ENCODE results near the gene MPV17L.
"Not testable (repeated sequence)": the region's sequence is repeated elsewhere in the genome, so short reads cannot be mapped to it uniquely, and the experiment has no call there.

The MPV17L gene

DNA sequence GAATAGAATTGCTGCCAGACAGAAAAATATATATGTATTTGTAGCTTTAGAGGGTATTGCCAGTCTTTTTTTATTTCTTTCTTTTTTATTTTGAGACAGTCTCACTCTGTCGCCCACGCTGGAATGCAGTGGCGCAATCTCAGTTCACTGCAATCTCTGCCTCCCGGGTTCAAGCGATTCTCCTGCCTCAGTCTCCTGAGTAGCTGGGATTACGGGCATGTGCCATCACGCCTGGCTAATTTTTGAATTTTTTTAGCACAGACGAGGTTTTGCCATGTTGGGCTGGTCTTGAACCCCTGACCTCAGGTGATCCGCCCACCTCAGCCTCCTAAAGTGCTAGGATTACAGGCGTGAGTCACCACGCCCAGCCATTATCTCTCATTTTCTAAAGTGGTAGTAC is 35.3 kb downstream of the MPV17L start:
- not testable (repeated sequence) for H3K9ac ChIP-seq (ENCODE audit: low read depth in 1 of 2, low read length in 2 of 2); H3K36me3 ChIP-seq (ENCODE audit: control insufficient read depth in 2 of 2, insufficient read depth in 2 of 2, low read length in 2 of 2); H3K4me1 ChIP-seq (ENCODE audit: control insufficient read depth in 2 of 2, insufficient read depth in 2 of 2, low read length in 2 of 2); H3K9me3 ChIP-seq (ENCODE audit: control insufficient read depth in 2 of 2, low read length in 2 of 2); H3K4me3 ChIP-seq (ENCODE audit: low read length in 2 of 2); H3K27ac ChIP-seq (ENCODE audit: low read depth in 2 of 2, low read length in 2 of 2); H3K27me3 ChIP-seq (ENCODE audit: control insufficient read depth in 2 of 2, insufficient read depth in 2 of 2, low read length in 2 of 2)

DNA sequence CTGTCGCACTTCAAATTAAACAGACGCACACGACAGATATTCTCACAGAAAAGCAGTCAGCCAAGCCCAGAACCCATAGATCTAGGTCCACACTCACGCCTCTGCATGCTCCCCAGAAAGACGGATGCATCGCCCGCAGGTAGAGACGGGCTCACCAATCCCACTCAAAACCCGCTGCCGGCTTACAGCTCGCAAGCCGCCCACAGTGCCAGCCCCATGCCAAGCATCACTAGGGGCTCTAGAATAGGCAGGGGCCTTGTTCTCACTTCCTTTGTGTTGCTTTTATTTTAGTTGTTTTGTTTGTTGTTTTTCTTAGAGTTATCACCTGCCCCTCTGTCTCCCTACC is 38.5 kb downstream of the MPV17L start:
- H3K36me3 ChIP-seq (ENCODE audit: control insufficient read depth in 2 of 2, insufficient read depth in 2 of 2, low read length in 2 of 2) = no peaks in the 10 kb centered on the region
- H3K4me3 ChIP-seq (ENCODE audit: low read length in 2 of 2) = peak overlapping the region in 1 of 2 donors; percentile 38
- H3K9me3 ChIP-seq (ENCODE audit: control insufficient read depth in 2 of 2, low read length in 2 of 2) = no peaks in the 10 kb centered on the region
- H3K27ac ChIP-seq (ENCODE audit: low read depth in 2 of 2, low read length in 2 of 2) = no peak overlapping the region
- H3K27me3 ChIP-seq (ENCODE audit: control insufficient read depth in 2 of 2, insufficient read depth in 2 of 2, low read length in 2 of 2) = peaks cover 7 to 9% of the 10 kb centered on the region in 2 donors
- no peak overlapping the region for H3K9ac ChIP-seq (ENCODE audit: low read depth in 1 of 2, low read length in 2 of 2)
- H3K4me1 ChIP-seq (ENCODE audit: control insufficient read depth in 2 of 2, insufficient read depth in 2 of 2, low read length in 2 of 2) = no peaks in the 10 kb centered on the region

- peak within 1 kb of the TSS; percentile 23 to 41 for H3K9ac ChIP-seq (ENCODE audit: low read depth in 1 of 2, low read length in 2 of 2)
- H3K27ac ChIP-seq (ENCODE audit: low read depth in 2 of 2, low read length in 2 of 2) = peak within 1 kb of the TSS; percentile 26 to 52
- H3K36me3 ChIP-seq (ENCODE audit: control insufficient read depth in 2 of 2, insufficient read depth in 2 of 2, low read length in 2 of 2) = no peaks in the 10 kb centered on the region
- peaks cover 7 to 9% of the 10 kb centered on the region in 2 donors for H3K27me3 ChIP-seq (ENCODE audit: control insufficient read depth in 2 of 2, insufficient read depth in 2 of 2, low read length in 2 of 2)
- no peaks in the 10 kb centered on the region for H3K4me1 ChIP-seq (ENCODE audit: control insufficient read depth in 2 of 2, insufficient read depth in 2 of 2, low read length in 2 of 2)
- H3K4me3 ChIP-seq (ENCODE audit: low read length in 2 of 2) = peak within 1 kb of the TSS; percentile 45 to 66
- no peaks in the 10 kb centered on the region for H3K9me3 ChIP-seq (ENCODE audit: control insufficient read depth in 2 of 2, low read length in 2 of 2)
Measured at GRCh38 chr16:15434425-15435215, 39.1 kb downstream of the MPV17L start, which contains the start of gene BMERB1. Gene BMERB1, plus strand, starts transcription at chr16:15434588. Its CDS starts 66 bp downstream, at chr16:15434654.

- Histone ChIP-seq H3K36me3 (ENCODE audit: control insufficient read depth in 2 of 2, insufficient read depth in 2 of 2, low read length in 2 of 2) (no peaks in the 10 kb centered on the region), H3K9ac (ENCODE audit: low read depth in 1 of 2, low read length in 2 of 2) (peak overlapping the region; percentile 23 to 41), H3K4me1 (ENCODE audit: control insufficient read depth in 2 of 2, insufficient read depth in 2 of 2, low read length in 2 of 2) (no peaks in the 10 kb centered on the region), H3K27ac (ENCODE audit: low read depth in 2 of 2, low read length in 2 of 2) (peak overlapping the region; percentile 26 to 52), H3K27me3 (ENCODE audit: control insufficient read depth in 2 of 2, insufficient read depth in 2 of 2, low read length in 2 of 2) (peaks cover 7 to 9% of the 10 kb centered on the region in 2 donors), H3K9me3 (ENCODE audit: control insufficient read depth in 2 of 2, low read length in 2 of 2) (no peaks in the 10 kb centered on the region), H3K4me3 (ENCODE audit: low read length in 2 of 2) (peak overlapping the region; percentile 45 to 66)
Measured at GRCh38 chr16:15435216-15435864, 39.8 kb downstream of the MPV17L start.

DNA sequence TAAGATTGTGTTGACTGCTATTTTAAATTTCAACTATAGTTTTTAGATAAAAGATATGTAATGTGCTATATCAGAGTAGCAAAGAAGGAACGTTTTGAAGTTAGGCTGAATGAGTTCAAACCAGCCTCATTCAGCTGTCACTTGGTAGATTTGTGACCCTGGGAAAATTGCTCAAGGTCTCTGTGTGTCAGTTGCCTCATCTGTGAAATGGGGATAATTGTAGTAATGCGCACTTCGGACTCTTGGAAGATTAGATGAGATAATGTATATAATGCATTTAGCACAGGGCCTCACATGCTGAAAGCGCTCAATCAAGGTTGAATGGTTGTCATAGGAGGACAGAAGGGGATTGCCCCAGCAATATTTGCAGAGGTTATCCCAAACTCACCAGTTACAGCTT is 43.5 kb downstream of the MPV17L start:
- Histone ChIP-seq H3K4me1 (ENCODE audit: control insufficient read depth in 2 of 2, insufficient read depth in 2 of 2, low read length in 2 of 2) (no peaks in the 10 kb centered on the region), H3K9ac (ENCODE audit: low read depth in 1 of 2, low read length in 2 of 2) (no peak overlapping the region), H3K27me3 (ENCODE audit: control insufficient read depth in 2 of 2, insufficient read depth in 2 of 2, low read length in 2 of 2) (peaks cover 5 to 7% of the 10 kb centered on the region in 2 donors), H3K4me3 (ENCODE audit: low read length in 2 of 2) (no peak overlapping the region), H3K9me3 (ENCODE audit: control insufficient read depth in 2 of 2, low read length in 2 of 2) (no peaks in the 10 kb centered on the region), H3K27ac (ENCODE audit: low read depth in 2 of 2, low read length in 2 of 2) (no peak overlapping the region), H3K36me3 (ENCODE audit: control insufficient read depth in 2 of 2, insufficient read depth in 2 of 2, low read length in 2 of 2) (no peaks in the 10 kb centered on the region)

DNA sequence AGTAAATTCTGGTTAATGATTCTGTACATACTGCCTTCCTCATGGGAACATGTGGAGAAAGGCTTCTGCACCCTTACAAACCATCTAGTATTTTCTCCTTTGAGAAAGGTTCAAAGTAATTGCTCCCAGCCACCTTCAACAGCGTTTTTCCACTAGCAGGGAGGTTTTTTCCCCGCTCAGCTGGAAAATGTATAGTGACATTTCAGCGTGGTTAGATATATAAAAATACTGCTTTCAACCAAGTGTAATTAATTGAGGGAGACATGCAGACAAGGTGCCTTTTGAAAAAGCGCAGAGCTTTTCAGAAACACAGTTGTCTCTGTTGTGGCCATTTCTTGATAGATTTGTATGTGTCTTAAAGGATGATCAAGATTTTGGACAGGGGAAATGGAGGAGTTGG is 44.0 kb downstream of the MPV17L start:
- Histone ChIP-seq H3K36me3 (ENCODE audit: control insufficient read depth in 2 of 2, insufficient read depth in 2 of 2, low read length in 2 of 2) (no peaks in the 10 kb centered on the region), H3K27me3 (ENCODE audit: control insufficient read depth in 2 of 2, insufficient read depth in 2 of 2, low read length in 2 of 2) (peaks cover 5 to 7% of the 10 kb centered on the region in 2 donors), H3K9ac (ENCODE audit: low read depth in 1 of 2, low read length in 2 of 2) (no peak overlapping the region), H3K27ac (ENCODE audit: low read depth in 2 of 2, low read length in 2 of 2) (no peak overlapping the region), H3K4me3 (ENCODE audit: low read length in 2 of 2) (no peak overlapping the region), H3K4me1 (ENCODE audit: control insufficient read depth in 2 of 2, insufficient read depth in 2 of 2, low read length in 2 of 2) (no peaks in the 10 kb centered on the region), H3K9me3 (ENCODE audit: control insufficient read depth in 2 of 2, low read length in 2 of 2) (no peaks in the 10 kb centered on the region)

DNA sequence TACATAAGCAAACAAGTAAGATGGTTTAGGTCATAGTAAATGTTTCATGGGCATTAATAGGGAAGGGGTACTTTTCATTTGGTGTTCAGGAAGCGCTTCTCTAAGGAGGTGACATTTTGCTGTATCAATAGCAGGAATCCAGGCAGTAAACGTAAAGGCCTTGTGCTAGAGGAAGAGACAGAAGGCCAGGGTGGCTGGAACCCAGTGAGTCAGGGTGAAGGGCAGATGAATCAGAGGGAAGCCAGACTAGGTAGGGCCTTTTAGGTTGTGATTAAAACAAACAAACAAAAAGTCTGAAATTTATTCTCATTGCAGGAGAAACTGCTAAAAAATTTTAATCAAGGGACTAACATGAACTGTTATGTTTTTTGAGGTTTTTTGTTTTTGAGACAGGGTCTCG is 45.3 kb downstream of the MPV17L start:
- H3K9me3 ChIP-seq (ENCODE audit: control insufficient read depth in 2 of 2, low read length in 2 of 2) = no peaks in the 10 kb centered on the region
- no peak overlapping the region for H3K4me3 ChIP-seq (ENCODE audit: low read length in 2 of 2)
- H3K4me1 ChIP-seq (ENCODE audit: control insufficient read depth in 2 of 2, insufficient read depth in 2 of 2, low read length in 2 of 2) = no peaks in the 10 kb centered on the region
- H3K27me3 ChIP-seq (ENCODE audit: control insufficient read depth in 2 of 2, insufficient read depth in 2 of 2, low read length in 2 of 2) = peaks cover 0 to 3% of the 10 kb centered on the region in 2 donors
- H3K9ac ChIP-seq (ENCODE audit: low read depth in 1 of 2, low read length in 2 of 2) = no peak overlapping the region
- H3K36me3 ChIP-seq (ENCODE audit: control insufficient read depth in 2 of 2, insufficient read depth in 2 of 2, low read length in 2 of 2) = no peaks in the 10 kb centered on the region
- H3K27ac ChIP-seq (ENCODE audit: low read depth in 2 of 2, low read length in 2 of 2) = no peak overlapping the region

- H3K4me1 ChIP-seq (ENCODE audit: control insufficient read depth in 2 of 2, insufficient read depth in 2 of 2, low read length in 2 of 2); H3K9ac ChIP-seq (ENCODE audit: low read depth in 1 of 2, low read length in 2 of 2); H3K27me3 ChIP-seq (ENCODE audit: control insufficient read depth in 2 of 2, insufficient read depth in 2 of 2, low read length in 2 of 2); H3K4me3 ChIP-seq (ENCODE audit: low read length in 2 of 2); H3K9me3 ChIP-seq (ENCODE audit: control insufficient read depth in 2 of 2, low read length in 2 of 2); H3K36me3 ChIP-seq (ENCODE audit: control insufficient read depth in 2 of 2, insufficient read depth in 2 of 2, low read length in 2 of 2); H3K27ac ChIP-seq (ENCODE audit: low read depth in 2 of 2, low read length in 2 of 2): not testable (repeated sequence)
Measured at GRCh38 chr16:15442140-15442539, 46.6 kb downstream of the MPV17L start.

DNA sequence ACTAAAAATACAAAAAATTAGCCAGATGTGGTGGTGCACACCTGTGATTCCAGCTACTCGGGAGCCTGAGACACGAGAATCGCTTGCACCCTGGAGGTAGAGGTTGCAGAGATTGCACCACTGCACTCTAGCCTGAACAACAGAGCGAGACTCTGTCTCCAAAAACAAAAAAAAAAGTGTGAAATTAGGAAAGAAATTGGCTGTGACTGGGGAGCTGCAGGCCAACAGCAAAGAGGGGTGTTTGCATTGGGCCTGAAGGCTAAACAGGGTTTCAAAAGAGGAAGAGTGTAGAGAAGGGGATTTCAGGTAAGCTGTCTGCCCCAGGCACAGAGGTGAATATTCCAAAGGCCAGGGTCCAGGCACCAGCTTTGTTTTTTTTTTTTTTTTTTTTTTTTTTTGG is 48.2 kb downstream of the MPV17L start:
- no peaks in the 10 kb centered on the region for H3K36me3 ChIP-seq (ENCODE audit: control insufficient read depth in 2 of 2, insufficient read depth in 2 of 2, low read length in 2 of 2)
- H3K4me3 ChIP-seq (ENCODE audit: low read length in 2 of 2) = no peak overlapping the region
- H3K9ac ChIP-seq (ENCODE audit: low read depth in 1 of 2, low read length in 2 of 2) = no peak overlapping the region
- H3K27ac ChIP-seq (ENCODE audit: low read depth in 2 of 2, low read length in 2 of 2) = no peak overlapping the region
- H3K4me1 ChIP-seq (ENCODE audit: control insufficient read depth in 2 of 2, insufficient read depth in 2 of 2, low read length in 2 of 2) = no peaks in the 10 kb centered on the region
- H3K9me3 ChIP-seq (ENCODE audit: control insufficient read depth in 2 of 2, low read length in 2 of 2) = no peaks in the 10 kb centered on the region
- H3K27me3 ChIP-seq (ENCODE audit: control insufficient read depth in 2 of 2, insufficient read depth in 2 of 2, low read length in 2 of 2) = no peaks in the 10 kb centered on the region

GRCh38 chr16:15444264-15444663 is 48.7 kb downstream of the MPV17L start:
- Histone ChIP-seq H3K27me3 (ENCODE audit: control insufficient read depth in 2 of 2, insufficient read depth in 2 of 2, low read length in 2 of 2) (no peaks in the 10 kb centered on the region), H3K4me3 (ENCODE audit: low read length in 2 of 2) (no peak overlapping the region), H3K4me1 (ENCODE audit: control insufficient read depth in 2 of 2, insufficient read depth in 2 of 2, low read length in 2 of 2) (no peaks in the 10 kb centered on the region), H3K9me3 (ENCODE audit: control insufficient read depth in 2 of 2, low read length in 2 of 2) (no peaks in the 10 kb centered on the region), H3K9ac (ENCODE audit: low read depth in 1 of 2, low read length in 2 of 2) (no peak overlapping the region), H3K27ac (ENCODE audit: low read depth in 2 of 2, low read length in 2 of 2) (no peak overlapping the region), H3K36me3 (ENCODE audit: control insufficient read depth in 2 of 2, insufficient read depth in 2 of 2, low read length in 2 of 2) (no peaks in the 10 kb centered on the region)

All from mucosa of rectum (tissue), 2 donors.